Measurements from ENCODE around the gene SPDYE2.
"Not testable (repeated sequence)": the region's sequence is repeated elsewhere in the genome, so short reads cannot be mapped to it uniquely, and the experiment has no call there.

SPDYE2 gene

DNA sequence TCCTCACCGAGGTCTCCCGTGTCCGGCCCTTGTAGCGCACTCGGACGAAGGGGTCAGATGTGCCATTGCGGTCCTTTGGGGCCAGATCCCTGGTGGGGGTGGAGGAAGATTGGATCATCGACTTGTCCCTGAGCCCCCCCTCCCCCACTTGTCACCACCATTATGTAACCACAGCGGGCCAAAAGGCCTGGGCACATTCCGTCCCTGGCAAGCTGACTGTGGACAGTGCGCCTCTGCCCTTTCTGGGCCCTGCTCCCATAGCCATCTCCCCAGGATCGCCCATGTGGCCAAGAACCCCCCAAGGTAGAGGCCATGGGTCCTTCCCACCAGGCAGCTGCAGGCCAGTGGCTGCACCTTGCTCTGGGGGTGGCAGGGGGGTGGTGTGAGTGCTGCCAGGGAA lies 51.3 kb downstream of the SPDYE2 start:
- not testable (repeated sequence) for DNase-seq (ENCODE audit: low read depth in 1 of 2, low spot score in 1 of 2)

- not testable (repeated sequence) for DNase-seq (ENCODE audit: low read depth in 1 of 2, low spot score in 1 of 2)
Measured at GRCh38 chr7:102604431-102605145, 53.6 kb downstream of the SPDYE2 start.

GRCh38 chr7:102606848-102607247 lies 55.8 kb downstream of the SPDYE2 start:
- not testable (repeated sequence) for DNase-seq (ENCODE audit: low read depth in 1 of 2, low spot score in 1 of 2)

DNA sequence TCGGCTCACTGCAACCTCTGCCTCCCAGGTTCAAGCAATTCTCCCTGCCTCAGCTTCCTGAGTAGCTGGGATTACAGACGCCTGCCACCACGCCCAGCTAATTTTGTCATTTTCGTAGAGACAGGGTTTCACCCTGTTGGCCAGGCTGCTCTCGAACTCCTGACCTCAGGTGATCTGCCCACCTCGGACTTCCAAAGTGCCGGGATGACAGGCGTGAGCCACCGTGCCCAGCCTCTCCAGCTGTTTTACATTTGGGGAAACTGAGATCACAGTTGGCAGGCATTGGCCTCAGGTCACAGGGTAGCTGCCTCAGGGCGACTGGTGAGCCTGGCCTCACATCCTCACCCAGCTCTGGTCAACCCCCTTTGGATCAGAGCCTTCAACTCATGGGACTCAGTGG lies 58.7 kb downstream of the SPDYE2 start:
- not testable (repeated sequence) for DNase-seq (ENCODE audit: low read depth in 1 of 2, low spot score in 1 of 2)

DNA sequence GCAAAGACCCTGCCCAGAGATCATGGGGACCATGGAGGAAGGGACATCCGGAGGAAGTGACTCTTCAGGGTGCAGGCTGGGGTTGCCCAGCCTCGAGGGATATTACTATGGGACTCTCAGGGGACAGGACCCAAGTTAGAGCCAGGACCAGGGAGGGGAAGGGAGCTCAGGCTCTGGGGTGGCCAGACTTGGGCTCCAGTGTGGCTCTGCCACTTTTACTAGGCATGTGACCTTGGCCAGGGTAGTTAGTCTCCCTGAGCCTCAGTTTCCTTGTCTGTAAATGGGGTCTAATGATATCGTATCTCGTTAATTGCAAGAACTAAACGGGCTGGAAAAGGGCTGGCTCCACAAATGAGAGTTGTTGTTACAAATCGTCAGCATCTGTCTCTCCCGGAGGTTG lies 59.4 kb downstream of the SPDYE2 start:
- DNase-seq (ENCODE audit: low read depth in 1 of 2, low spot score in 1 of 2) = not testable (repeated sequence)

DNA sequence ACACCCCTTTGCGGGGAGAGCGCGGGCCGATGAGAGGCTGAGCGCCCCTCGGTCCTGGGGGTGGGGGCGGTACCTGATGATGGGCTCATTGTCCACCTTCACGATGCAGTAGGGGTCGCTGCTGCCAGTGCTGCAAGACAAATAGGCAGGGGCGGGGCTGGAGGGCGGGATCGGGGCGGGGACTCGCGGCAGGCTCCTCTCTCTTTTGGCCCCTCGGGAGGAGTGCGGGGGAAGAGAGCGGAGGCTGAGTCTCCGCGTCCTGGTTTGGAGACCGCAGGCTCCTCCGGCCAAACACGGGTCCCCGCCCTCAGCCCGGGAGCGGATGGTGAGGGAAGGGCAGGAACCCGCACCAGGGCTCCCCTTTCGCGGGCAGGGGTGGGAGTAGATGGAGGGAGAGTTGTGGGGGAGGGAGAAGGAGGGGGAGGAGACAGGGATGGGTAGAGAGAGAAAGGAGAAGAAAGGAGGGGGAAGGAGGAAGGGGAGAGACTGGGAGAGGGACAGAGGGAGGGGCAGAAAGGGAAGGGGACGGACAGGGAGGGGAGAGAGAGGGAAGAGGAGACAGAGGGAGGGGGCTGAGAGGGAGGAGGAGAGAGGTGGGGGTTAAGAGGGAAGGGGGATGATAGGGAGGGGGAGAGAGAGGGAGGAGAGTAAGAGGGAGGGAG lies 60.1 kb downstream of the SPDYE2 start:
- not testable (repeated sequence) for DNase-seq (ENCODE audit: low read depth in 1 of 2, low spot score in 1 of 2)

GRCh38 chr7:102611675-102612325 lies 60.8 kb downstream of the SPDYE2 start:
- not testable (repeated sequence) for DNase-seq (ENCODE audit: low read depth in 1 of 2, low spot score in 1 of 2)
